ENCODE results near the gene PDE8A.

GRCh38 chr15:85116494-85116893 is 134.8 kb downstream of the PDE8A start:
- no peak for TF ChIP-seq CTCF (conservative IDR thresholded peaks at IDR 0.05)
- no peak for TF ChIP-seq ZFX (IDR thresholded peaks at IDR 0.05)

All from C4-2B (cell line).